HG03460 (cell line): ENCODE data around the gene NKX6-2.
"Not testable (repeated sequence)": the region's sequence is repeated elsewhere in the genome, so short reads cannot be mapped to it uniquely, and the experiment has no call there.

Experiments
- ATAC-seq: cut with Tn5 transposase; IDR thresholded peaks from one replicate; pipeline ENCODE4 v1.9.1; 2021; ENCODE audit not compliant: unreplicated experiment

The NKX6-2 gene

GRCh38 chr10:132783165-132783939 lies 2.6 kb downstream of the NKX6-2 start:
- no peak for ATAC-seq

- no peak for ATAC-seq
Measured at GRCh38 chr10:132781556-132781955, 4.4 kb downstream of the NKX6-2 start.

DNA sequence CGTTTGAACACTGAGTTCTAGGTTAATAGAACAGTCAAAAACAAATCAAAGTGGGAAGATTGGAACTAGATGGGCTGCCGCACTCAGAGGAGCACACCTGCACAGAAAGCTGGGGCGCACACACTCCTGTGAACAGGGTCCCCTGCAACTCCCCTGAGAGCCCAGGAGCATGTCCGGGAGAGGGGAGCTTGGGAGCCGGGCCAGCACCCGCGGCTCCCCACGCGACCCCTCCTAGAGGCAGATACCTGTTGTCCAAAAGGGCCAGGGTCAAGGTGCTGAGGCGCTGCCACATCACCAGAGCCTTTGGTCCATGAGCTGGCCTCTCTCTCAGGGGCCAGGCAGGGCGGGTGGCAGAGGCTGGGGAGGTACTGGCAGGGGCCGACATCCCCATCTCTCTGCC lies 5.6 kb downstream of the NKX6-2 start:
- no peak for ATAC-seq

DNA sequence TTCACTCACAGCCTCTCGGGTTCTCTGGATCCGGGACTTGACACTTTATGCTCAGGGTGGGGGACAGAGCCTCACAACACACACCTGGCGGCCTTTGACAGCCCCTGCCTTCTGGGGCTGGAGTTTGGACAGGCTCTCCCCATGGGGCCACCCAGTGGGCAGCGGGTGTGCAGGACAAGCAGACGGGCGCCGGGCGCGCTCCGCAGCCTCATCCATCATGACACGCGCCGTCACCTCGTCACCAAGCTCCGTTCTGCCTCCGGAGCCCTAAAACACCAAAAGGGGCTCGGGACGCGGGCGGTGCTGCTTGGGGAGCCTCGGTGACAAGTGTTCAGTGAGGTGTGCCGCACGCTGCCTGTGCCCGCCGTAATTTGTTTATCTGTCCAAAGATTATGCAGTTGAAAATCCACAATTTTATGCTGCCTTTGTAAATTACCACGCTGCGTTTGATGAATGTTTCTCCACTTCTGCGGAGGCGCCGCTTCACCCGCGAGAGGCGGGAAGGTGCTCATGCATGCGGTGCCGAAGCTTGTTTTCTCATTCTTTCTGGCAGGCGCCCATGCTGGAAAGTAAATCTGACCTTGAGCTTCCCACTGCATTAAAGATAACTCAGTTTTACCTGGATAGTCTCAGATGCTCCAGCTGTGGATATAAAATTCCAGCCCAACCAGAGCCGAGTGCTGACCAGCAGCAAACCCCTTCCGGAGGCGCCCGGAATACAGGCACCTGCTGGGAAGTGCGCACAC lies 6.2 kb downstream of the NKX6-2 start:
- no peak for ATAC-seq

- ATAC-seq: no peak
Measured at GRCh38 chr10:132777441-132777840, 8.5 kb downstream of the NKX6-2 start.

- no peak for ATAC-seq
Measured at GRCh38 chr10:132776821-132777220, 9.1 kb downstream of the NKX6-2 start.

- ATAC-seq: no peak
Measured at GRCh38 chr10:132776186-132776585, 9.8 kb downstream of the NKX6-2 start.

GRCh38 chr10:132774902-132775863 lies 10.8 kb downstream of the NKX6-2 start:
- no peak for ATAC-seq

DNA sequence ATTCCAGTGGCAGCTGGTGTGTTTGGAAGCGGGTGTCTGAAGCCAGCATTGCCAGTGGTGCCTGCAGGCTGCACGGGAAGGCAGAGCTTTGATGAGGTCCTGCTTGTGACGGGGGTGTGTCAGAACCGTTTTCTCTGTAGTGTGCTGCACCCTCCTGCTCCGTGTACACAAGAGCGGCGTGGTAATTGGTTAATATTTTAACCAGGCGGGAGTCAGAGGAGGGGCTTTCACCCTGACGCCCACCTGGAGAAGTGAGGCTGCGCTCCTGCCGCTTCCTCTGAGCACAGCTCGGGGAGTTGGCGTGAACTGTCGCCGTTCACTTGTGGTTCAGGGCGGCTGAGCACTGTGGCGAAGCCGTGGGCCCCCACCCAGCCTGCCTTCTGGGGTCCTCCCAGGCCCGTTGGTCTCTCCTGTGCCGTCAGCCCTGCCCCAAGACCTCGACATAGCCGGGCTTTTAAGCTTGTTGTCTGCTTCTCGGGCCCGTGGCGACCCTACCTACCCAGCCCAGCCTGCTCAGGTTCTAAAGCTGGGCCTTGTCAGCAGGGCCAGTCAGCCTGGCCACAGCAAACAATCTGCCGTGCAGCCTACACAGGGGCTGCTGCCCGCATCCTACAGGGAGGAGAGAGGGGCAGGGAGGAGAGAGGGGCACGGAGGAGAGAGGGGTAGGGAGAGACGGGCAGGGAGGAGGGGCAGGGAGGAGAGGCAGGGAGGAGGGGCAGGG lies 11.6 kb downstream of the NKX6-2 start:
- no peak for ATAC-seq

DNA sequence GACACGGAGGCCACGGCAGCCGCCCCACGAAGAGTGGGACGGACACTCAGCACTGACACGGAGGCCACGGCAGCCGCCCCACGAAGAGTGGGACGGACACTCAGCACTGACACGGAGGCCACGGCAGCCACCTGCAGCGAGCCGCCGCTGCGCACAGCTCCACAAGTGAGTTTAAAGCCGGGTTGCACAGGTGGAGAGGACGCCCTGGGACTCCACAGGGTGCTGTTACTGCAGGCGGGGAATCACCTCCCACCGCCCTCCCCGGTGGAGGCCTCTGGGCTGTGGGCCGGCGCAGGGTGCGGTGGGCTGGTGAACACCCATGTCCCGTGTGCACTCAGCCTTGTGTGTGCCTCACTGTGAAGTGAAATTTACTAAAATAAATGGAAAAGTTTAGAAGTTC lies 13.1 kb downstream of the NKX6-2 start:
- not testable (repeated sequence) for ATAC-seq

GRCh38 chr10:132770061-132771021 lies 15.6 kb downstream of the NKX6-2 start:
- no peak for ATAC-seq

- no peak for ATAC-seq
Measured at GRCh38 chr10:132768346-132769248, 17.4 kb downstream of the NKX6-2 start.

GRCh38 chr10:132766291-132766690 lies 19.7 kb downstream of the NKX6-2 start:
- no peak for ATAC-seq

DNA sequence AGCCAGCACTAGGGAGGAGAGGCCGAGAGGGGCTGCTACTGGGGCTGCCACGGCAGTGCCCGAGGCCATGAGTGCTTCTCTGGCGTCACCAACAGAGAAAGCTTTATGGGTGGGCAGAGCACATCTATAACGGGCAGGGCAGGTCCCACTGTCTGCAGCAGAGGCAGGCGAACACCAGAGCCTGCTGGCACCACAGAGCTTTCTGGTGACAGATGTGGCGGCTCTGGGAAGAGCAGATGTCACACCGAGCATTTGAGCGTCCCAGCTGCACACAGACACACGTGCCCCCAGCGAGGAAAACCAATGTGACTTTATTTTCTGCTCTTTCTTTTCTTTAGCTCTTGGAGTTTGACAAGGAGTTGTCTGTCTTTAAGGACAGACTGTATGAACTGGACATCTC lies 20.5 kb downstream of the NKX6-2 start:
- no peak for ATAC-seq

- ATAC-seq: no peak
Measured at GRCh38 chr10:132764108-132764507, 21.8 kb downstream of the NKX6-2 start.

GRCh38 chr10:132763545-132763944 lies 22.4 kb downstream of the NKX6-2 start:
- no peak for ATAC-seq

- ATAC-seq: no peak
Measured at GRCh38 chr10:132762267-132762666, 23.7 kb downstream of the NKX6-2 start.

GRCh38 chr10:132761395-132762060 lies 24.4 kb downstream of the NKX6-2 start:
- no peak for ATAC-seq
